Measurements from ENCODE around the gene EHD1. TPM values are rescaled to one million over a fixed set of nuclear protein-coding genes. Genes with fewer than 3 reads are reported as not detected.

The EHD1 gene
- total RNA-seq, 1 donor from 2014 or later, result 61.0 TPM

- Mint-ChIP-seq H3K4me1 (ENCODE audit: unreplicated experiment) (no peaks in the 10 kb centered on the region), H3K4me3 (ENCODE audit: unreplicated experiment) (no peak overlapping the region), H3K27me3 (ENCODE audit: unreplicated experiment) (no peaks in the 10 kb centered on the region), H3K36me3 (ENCODE audit: unreplicated experiment) (peaks cover 29% of the 10 kb centered on the region), H3K27ac (ENCODE audit: unreplicated experiment) (no peak overlapping the region), H3K9me3 (ENCODE audit: unreplicated experiment) (no peaks in the 10 kb centered on the region)
- no peak for TF ChIP-seq CTCF (IDR thresholded peaks at IDR 0.05)
- no peak for DNase-seq (ENCODE audit: extremely low spot score, unreplicated experiment)
These were observed 31.4 kb upstream of the EHD1 start for GRCh38 chr11:64909653-64910343.

- Mint-ChIP-seq H3K36me3 (ENCODE audit: unreplicated experiment) (peaks cover 29% of the 10 kb centered on the region), H3K4me3 (ENCODE audit: unreplicated experiment) (no peak overlapping the region), H3K4me1 (ENCODE audit: unreplicated experiment) (no peaks in the 10 kb centered on the region), H3K9me3 (ENCODE audit: unreplicated experiment) (no peaks in the 10 kb centered on the region), H3K27ac (ENCODE audit: unreplicated experiment) (no peak overlapping the region), H3K27me3 (ENCODE audit: unreplicated experiment) (no peaks in the 10 kb centered on the region)
- TF ChIP-seq CTCF (IDR thresholded peaks at IDR 0.05), result no peak
- DNase-seq (ENCODE audit: extremely low spot score, unreplicated experiment), result no peak
These were observed 30.3 kb upstream of the EHD1 start for GRCh38 chr11:64908766-64909165.

- Mint-ChIP-seq H3K4me1 (ENCODE audit: unreplicated experiment) (no peaks in the 10 kb centered on the region), H3K4me3 (ENCODE audit: unreplicated experiment) (no peak overlapping the region), H3K27ac (ENCODE audit: unreplicated experiment) (no peak overlapping the region), H3K9me3 (ENCODE audit: unreplicated experiment) (no peaks in the 10 kb centered on the region), H3K36me3 (ENCODE audit: unreplicated experiment) (peaks cover 27% of the 10 kb centered on the region), H3K27me3 (ENCODE audit: unreplicated experiment) (no peaks in the 10 kb centered on the region)
- TF ChIP-seq CTCF (IDR thresholded peaks at IDR 0.05), result no peak
- no peak for DNase-seq (ENCODE audit: extremely low spot score, unreplicated experiment)
These were observed 27.9 kb upstream of the EHD1 start for GRCh38 chr11:64906314-64906635.

GRCh38 chr11:64905516-64906313, 27.3 kb upstream of the EHD1 start:
- Mint-ChIP-seq H3K27ac (ENCODE audit: unreplicated experiment) (no peak overlapping the region), H3K27me3 (ENCODE audit: unreplicated experiment) (no peaks in the 10 kb centered on the region)
- no peak for DNase-seq (ENCODE audit: extremely low spot score, unreplicated experiment)

More at GRCh38 chr11:64905516-64906313, 27.3 kb upstream of the EHD1 start:
- TF ChIP-seq CTCF (IDR thresholded peaks at IDR 0.05), result no peak
- Mint-ChIP-seq H3K4me3 (ENCODE audit: unreplicated experiment) (no peak overlapping the region), H3K9me3 (ENCODE audit: unreplicated experiment) (no peaks in the 10 kb centered on the region), H3K4me1 (ENCODE audit: unreplicated experiment) (no peaks in the 10 kb centered on the region), H3K36me3 (ENCODE audit: unreplicated experiment) (peaks cover 22% of the 10 kb centered on the region)

All from osteocyte (in vitro differentiated cells).